GM12864 (cell line): ENCODE measurements around the gene CLDN10.

ENCODE experiments used
- DNase-seq: peaks from one replicate; pipeline ENCODE4 v3.0.0-alpha.2; 2011; ENCODE audit warnings: low read depth
- H3K4me3 ChIP-seq: 2 replicates; pipeline ENCODE4 v1.5.1; 2011; ENCODE audit warnings: mild to moderate bottlenecking, low read depth, low read length, control low read depth
- TF ChIP-seq, protein P1 (sequence below): IDR thresholded peaks from 2 replicates; pipeline ENCODE4 v1.5.1; 2011; ENCODE audit warnings: low read depth, mild to moderate bottlenecking, moderate library complexity, low read length, control low read depth, inconsistent platforms; ENCODE audit errors: missing control alignments

CLDN10 gene

DNA sequence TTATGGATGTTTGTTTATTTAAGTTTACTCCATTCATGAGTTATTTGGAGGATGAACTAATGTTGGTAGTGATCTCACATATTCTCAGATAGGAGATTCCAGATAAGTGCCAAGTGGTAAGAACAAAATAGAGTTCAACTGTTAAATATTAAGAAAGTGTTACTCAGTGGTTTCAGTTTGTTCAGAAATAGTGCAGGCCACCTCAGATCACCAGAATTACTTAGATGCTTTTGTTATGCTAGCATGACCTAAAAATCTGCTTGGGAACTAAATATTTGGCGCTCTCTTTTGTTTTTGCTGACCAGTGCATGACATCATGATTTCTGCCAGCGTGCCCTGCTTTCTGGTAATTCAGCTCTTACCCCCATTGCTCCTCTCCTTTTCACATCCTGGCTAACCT lies 15.6 kb downstream of the CLDN10 start:
- TF ChIP-seq, protein P1, sequence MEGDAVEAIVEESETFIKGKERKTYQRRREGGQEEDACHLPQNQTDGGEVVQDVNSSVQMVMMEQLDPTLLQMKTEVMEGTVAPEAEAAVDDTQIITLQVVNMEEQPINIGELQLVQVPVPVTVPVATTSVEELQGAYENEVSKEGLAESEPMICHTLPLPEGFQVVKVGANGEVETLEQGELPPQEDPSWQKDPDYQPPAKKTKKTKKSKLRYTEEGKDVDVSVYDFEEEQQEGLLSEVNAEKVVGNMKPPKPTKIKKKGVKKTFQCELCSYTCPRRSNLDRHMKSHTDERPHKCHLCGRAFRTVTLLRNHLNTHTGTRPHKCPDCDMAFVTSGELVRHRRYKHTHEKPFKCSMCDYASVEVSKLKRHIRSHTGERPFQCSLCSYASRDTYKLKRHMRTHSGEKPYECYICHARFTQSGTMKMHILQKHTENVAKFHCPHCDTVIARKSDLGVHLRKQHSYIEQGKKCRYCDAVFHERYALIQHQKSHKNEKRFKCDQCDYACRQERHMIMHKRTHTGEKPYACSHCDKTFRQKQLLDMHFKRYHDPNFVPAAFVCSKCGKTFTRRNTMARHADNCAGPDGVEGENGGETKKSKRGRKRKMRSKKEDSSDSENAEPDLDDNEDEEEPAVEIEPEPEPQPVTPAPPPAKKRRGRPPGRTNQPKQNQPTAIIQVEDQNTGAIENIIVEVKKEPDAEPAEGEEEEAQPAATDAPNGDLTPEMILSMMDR = no peak
- DNase-seq = no peak
- no peak overlapping the region for H3K4me3 ChIP-seq

DNA sequence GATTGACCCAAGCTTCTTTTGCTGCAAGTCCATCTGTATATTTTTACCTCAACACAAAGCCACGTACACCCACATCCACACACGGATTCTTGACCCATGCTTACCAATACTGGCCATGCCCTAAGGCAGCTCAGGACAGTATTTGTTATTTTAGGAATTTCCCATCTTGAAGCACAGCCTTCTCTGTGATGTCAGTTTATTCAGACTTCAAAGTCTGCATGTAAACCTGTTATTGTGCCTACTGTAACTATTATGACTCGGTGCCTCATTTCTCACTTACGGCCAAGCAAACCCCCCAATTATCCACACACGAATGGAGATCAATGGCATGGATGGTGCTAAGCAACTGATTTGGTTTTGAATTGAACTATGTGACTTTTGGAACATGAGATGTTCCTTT lies 17.5 kb downstream of the CLDN10 start:
- no peak for DNase-seq
- TF ChIP-seq, protein P1 = no peak

DNA sequence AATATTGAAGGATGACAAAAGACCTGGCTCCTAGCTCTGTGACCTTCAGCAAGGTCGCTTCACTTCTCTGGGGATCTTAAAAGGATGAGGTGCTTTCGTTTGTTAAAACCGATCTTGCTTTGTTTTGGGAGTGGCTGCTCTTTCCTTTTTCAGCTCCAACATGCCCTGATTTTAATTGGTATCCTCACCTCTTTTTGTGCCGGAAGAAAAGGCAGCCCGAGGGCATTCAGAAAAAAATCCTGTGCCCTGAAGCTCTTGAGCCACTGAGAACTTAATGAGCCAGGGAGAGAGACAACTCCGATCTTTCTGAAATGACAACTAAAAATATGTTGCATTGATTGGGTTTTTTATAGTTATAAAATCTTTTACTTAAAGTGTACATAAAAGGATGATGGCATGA lies 19.4 kb downstream of the CLDN10 start:
- DNase-seq = no peak
- TF ChIP-seq, protein P1 = no peak
- H3K4me3 ChIP-seq = no peak overlapping the region

More for the DNA sequence above, 17.5 kb downstream of the CLDN10 start:
- no peak overlapping the region for H3K4me3 ChIP-seq

DNA sequence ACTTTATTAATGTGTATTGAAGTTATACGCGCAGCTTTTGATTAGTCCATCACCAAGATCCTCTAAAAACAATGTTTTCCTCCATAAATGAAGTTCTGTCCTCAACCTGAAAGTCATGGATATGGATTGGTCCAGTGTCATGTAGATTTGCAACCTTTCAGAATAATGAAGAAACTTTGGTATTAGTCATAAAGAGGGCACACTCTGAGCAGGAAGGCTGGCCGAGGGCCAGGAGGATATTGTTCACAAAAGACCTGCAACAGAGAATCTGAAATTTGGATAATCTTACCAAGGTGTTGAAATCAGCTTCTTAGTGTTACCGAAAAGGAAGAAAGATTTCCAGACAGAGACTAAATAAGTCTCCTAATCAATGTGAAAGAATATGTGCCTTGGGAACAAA lies 20.7 kb downstream of the CLDN10 start:
- DNase-seq = no peak
- no peak overlapping the region for H3K4me3 ChIP-seq

DNA sequence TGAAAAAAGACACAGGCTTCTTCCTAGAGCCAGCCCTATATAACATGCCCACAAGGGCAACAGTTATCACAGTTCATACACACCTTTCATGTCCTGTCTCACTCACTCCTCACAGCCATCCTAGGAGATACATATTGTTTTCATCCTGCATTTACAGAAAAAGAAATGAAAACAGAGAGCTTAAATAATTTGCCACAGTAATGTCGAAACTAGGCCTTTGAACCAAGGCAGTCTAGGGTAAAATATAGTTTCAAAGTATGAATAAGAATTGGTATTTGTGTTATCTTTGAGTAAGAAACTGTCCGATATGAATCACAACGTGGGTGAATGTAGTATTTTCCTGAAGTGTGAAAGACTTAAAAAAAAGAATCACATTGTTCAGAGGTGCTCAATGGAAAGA lies 26.8 kb downstream of the CLDN10 start:
- H3K4me3 ChIP-seq = no peak overlapping the region
- TF ChIP-seq, protein P1 = no peak
- DNase-seq = peak; percentile 1

More for the DNA sequence above, 20.7 kb downstream of the CLDN10 start:
- TF ChIP-seq, protein P1 = no peak

DNA sequence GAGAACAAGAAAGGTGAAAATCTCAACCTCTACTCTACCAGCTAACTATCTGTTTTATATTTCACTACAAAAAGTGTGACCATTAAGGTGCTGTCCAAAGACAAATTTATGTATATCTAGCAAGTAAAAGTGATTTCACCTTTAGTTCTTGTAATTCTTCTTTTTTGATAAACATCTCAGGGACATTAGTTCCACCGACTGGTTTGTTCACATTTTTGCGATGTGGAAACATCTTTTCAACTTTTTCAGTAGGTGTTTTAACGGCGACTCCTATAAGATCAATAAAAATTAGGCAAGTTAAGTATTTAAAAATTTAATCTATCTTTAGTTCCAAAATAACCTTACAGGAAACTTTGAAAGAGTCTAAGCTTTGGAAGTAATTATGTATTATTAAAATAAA lies 33.3 kb downstream of the CLDN10 start:
- H3K4me3 ChIP-seq = no peak overlapping the region
- TF ChIP-seq, protein P1 = no peak
- no peak for DNase-seq

DNA sequence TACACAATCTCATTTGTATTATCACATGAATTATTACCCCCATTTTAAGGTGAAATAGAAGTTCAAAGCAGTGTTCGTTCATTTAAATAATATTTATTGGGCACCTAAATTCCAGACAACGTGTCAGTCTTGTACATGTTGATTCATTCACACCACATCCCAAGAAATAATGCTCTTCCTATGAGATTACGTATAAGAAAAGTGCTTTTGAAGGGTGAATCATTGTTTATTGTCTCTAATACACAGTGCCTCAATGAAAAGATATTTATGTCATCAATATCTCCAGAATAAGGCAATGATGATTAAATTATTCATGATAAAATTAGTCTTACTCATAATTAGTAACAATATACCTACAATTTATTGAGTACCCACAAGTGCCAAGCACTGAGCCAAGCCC lies 35.6 kb downstream of the CLDN10 start:
- no peak for DNase-seq
- TF ChIP-seq, protein P1 = no peak
- no peak overlapping the region for H3K4me3 ChIP-seq
